IPS-18a (cell line): ENCODE data around the gene FRAS1.

Source experiments
- H3K27ac ChIP-seq: one replicate; pipeline ENCODE4 v1.5.1; 2013; ENCODE audit warnings: low read length
- H3K27me3 ChIP-seq: one replicate; pipeline ENCODE4 v1.6.1; 2013; ENCODE audit warnings: mild to moderate bottlenecking, low read length; ENCODE audit not compliant: control insufficient read depth, insufficient read depth
- H3K36me3 ChIP-seq: one replicate; pipeline ENCODE4 v1.6.1; 2013; ENCODE audit warnings: low read depth, low read length; ENCODE audit not compliant: control insufficient read depth
- H3K4me1 ChIP-seq: one replicate; pipeline ENCODE4 v1.6.1; 2013; ENCODE audit warnings: low read depth, low read length; ENCODE audit not compliant: control insufficient read depth
- H3K4me3 ChIP-seq: one replicate; pipeline ENCODE4 v1.5.1; 2013; ENCODE audit warnings: low read length
- H3K9ac ChIP-seq: one replicate; pipeline ENCODE4 v1.6.1; 2013; ENCODE audit warnings: mild to moderate bottlenecking, low read length, moderate library complexity
- H3K9me3 ChIP-seq: one replicate; pipeline ENCODE4 v1.6.1; 2013; ENCODE audit warnings: low read depth, low read length; ENCODE audit not compliant: control insufficient read depth

FRAS1 gene

DNA sequence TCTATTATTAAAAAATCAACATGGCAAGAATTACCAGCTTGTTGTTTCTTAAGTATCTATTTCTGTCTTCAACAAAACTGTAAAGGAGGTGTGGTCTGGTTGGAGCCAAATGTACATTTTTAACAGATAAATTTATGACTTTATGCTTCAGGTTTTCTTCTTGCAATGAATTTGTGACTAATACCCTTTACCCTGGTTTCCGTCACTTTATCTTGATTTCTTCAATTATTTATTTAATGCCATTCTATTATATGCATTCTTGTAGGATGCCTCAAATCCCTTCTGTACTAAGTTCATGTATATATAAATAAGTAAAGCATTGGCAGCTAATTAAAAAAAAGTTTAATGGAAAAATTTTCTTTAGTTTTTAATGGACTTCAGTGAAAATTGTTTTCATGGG is 453.0 kb downstream of the FRAS1 start:
- no peak overlapping the region for H3K4me3 ChIP-seq
- no peaks in the 10 kb centered on the region for H3K9me3 ChIP-seq
- no peaks in the 10 kb centered on the region for H3K27me3 ChIP-seq
- no peak overlapping the region for H3K9ac ChIP-seq
- H3K27ac ChIP-seq, result no peak overlapping the region
- H3K4me1 ChIP-seq, result no peaks in the 10 kb centered on the region
- H3K36me3 ChIP-seq, result peaks cover 60% of the 10 kb centered on the region

DNA sequence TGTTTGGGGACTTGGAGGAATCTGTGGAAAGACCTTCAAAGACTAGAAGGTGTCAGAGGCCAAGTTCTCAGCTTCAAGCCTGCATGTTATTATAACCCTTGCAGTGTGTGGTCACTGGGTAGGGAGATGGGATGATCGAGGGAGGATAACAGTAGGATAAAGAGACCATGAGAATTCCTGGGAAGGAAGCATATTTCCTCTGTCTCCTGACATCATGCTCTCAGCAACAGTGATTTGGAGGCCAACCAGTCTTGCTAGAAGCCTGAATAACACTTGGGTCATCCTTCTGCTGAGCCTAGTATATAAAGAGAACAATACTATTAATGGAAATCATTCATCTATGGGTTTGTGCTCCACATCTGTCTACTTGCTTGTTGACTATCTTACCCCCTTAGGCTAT is 453.6 kb downstream of the FRAS1 start:
- Histone ChIP-seq H3K27me3 (no peaks in the 10 kb centered on the region), H3K27ac (no peak overlapping the region), H3K4me1 (no peaks in the 10 kb centered on the region), H3K9me3 (no peaks in the 10 kb centered on the region), H3K9ac (no peak overlapping the region), H3K4me3 (no peak overlapping the region), H3K36me3 (peaks cover 63% of the 10 kb centered on the region)

DNA sequence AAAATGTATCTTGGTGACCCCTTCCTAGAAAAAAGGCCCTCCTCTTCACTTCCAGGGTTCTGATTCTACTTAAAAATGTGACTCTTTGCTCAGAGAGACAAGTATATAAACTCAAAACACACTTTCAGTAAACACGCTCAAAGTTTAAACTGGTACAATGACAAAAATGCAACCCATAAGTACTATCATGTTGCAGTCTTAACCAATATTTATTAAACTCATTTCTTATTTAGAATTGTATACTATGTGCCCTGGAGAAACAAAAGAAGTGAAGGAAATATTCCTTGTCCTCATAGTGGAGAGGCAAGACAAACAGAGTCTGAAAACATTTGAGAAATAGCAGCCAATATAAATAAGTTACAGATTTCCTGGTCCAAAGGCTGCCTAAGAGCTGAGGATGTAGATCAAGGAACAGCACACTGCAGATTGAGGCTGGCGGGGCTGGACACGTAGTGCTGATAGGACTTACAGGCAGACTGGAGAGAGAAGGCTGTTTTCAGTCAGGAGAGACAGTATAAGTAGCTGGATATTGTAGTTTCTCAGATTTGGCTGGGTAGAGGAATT is 455.3 kb downstream of the FRAS1 start:
- H3K36me3 ChIP-seq, result peaks cover 63% of the 10 kb centered on the region

DNA sequence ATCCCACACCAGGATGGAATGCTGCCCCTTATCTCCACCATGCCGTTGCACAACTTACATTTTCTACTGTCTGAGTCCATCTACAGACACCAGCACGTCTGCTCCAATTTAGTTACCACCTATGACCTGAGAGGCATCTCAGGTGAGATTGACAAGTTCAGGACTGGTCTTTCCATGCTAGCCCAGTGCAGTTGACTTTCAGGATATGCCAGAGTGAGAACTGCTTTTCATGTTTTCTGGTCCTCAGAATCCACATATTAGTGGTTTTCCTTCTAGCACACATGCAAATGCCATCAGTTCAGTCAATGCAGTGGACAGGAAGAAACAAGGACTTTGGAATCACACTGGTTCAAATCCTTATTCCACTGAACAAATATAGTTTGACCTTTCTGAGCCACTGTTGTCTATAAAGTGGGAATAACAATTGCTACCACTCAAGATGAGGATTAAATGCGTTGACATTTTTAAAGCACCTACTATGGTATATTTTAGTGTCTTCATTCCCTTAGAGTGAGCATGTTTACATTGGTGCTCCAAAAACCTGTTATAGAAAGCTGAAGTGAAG is 456.4 kb downstream of the FRAS1 start:
- H3K36me3 ChIP-seq, result peaks cover 54% of the 10 kb centered on the region
- no peak overlapping the region for H3K27ac ChIP-seq
- H3K4me1 ChIP-seq, result no peaks in the 10 kb centered on the region
- H3K4me3 ChIP-seq, result no peak overlapping the region
- H3K9ac ChIP-seq, result no peak overlapping the region
- no peaks in the 10 kb centered on the region for H3K27me3 ChIP-seq
- H3K9me3 ChIP-seq, result no peaks in the 10 kb centered on the region

More for the DNA sequence above, 455.3 kb downstream of the FRAS1 start:
- no peak overlapping the region for H3K9ac ChIP-seq
- H3K4me1 ChIP-seq, result no peaks in the 10 kb centered on the region
- no peak overlapping the region for H3K4me3 ChIP-seq
- H3K27ac ChIP-seq, result no peak overlapping the region
- H3K27me3 ChIP-seq, result no peaks in the 10 kb centered on the region
- no peaks in the 10 kb centered on the region for H3K9me3 ChIP-seq

DNA sequence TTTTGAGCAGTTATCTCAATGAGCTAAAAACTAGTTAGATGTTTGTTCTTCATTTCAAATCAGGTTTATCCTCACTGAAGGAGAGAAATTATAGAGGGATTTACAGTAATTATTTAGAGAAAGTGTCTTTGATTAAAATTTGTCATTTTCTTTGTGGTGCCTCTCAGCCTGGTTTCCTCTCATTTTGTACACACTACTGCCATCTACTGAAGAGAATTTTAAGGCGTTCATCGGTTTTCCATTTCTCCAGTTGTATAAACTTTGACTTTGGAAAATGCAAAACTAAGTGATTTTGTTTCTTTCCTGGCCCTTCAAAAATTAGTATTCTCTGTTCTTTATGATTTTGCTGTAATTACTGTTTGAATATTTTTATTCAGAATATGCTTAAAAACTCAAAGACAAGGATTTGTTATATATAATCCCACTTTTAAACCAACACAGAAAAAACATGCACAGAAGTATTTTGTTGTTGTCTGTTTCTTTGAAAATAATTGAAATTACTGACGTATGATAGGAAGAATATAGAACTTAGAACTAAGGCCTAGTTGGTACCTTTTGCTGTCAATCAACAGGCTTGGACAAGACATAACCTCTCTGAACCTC is 460.0 kb downstream of the FRAS1 start:
- H3K36me3 ChIP-seq, result peaks cover 46% of the 10 kb centered on the region
- H3K27ac ChIP-seq, result no peak overlapping the region
- no peaks in the 10 kb centered on the region for H3K9me3 ChIP-seq
- H3K4me1 ChIP-seq, result no peaks in the 10 kb centered on the region
- no peak overlapping the region for H3K9ac ChIP-seq
- H3K27me3 ChIP-seq, result no peaks in the 10 kb centered on the region
- H3K4me3 ChIP-seq, result no peak overlapping the region

DNA sequence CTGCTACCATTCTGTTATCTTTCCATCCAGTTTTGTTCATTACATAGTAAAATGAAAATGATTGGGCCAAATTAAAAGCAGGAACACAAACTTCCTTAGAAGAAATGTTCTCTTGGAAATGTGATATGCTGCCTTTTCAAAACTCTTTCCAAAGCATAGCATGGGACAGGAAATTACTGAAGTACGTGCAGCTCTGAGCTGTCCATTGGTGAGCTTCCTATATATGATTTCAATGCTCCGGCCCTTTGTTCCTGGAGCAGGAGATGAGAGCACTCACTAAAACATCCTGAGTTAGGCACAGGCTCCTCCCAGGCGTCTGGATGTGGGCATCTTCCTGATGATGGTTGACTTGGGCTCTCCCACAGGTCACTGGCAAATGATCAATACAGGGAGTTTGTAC is 461.4 kb downstream of the FRAS1 start:
- H3K9me3 ChIP-seq, result no peaks in the 10 kb centered on the region
- no peak overlapping the region for H3K9ac ChIP-seq
- H3K4me3 ChIP-seq, result no peak overlapping the region
- peaks cover 47% of the 10 kb centered on the region for H3K36me3 ChIP-seq
- H3K27ac ChIP-seq, result no peak overlapping the region
- no peaks in the 10 kb centered on the region for H3K4me1 ChIP-seq
- no peaks in the 10 kb centered on the region for H3K27me3 ChIP-seq

DNA sequence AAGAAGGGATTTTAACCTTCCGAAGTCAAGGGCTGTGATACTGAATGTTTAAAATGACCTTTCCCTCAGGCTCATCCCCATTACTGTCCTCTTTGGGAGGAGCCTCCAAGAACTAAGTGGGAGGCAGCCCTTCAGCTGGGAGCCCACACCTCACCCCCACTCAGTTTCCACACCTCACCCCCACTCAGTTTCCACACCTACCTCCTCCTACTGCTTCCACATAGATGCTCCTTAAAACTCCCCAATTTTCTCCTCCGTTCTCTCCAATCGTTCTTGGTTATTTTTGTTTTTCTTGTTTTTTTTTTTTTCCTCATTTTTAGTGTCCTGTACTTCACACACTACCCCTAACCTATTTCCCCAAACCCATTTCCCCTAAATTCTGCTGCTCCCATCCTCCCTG is 462.8 kb downstream of the FRAS1 start:
- Histone ChIP-seq H3K27ac (no peak overlapping the region), H3K4me1 (no peaks in the 10 kb centered on the region), H3K27me3 (no peaks in the 10 kb centered on the region), H3K9ac (no peak overlapping the region), H3K36me3 (peaks cover 46% of the 10 kb centered on the region), H3K9me3 (no peaks in the 10 kb centered on the region), H3K4me3 (no peak overlapping the region)

DNA sequence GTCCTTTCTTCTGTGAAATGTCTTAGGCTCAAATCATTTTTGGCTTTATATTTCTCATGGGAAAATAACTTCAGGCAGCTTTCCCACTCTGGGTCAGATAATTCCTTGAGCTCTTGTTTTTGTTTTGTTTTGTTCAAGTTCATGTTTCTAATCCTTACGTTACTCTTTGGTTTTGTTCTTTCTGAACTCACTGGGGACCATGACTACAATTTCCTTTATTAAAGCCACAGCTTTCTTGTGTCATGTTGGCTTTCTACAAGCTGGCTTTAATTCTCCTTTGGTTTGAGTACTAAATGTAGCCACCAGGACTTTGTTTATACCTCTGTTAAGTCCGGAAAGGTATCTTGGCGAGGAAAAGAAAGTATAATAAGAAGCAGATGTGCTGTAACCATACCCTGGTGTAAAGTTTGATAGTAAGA is 463.7 kb downstream of the FRAS1 start:
- H3K27ac ChIP-seq, result no peak overlapping the region
- no peak overlapping the region for H3K9ac ChIP-seq
- no peak overlapping the region for H3K4me3 ChIP-seq
- no peaks in the 10 kb centered on the region for H3K27me3 ChIP-seq
- H3K36me3 ChIP-seq, result peaks cover 46% of the 10 kb centered on the region
- H3K9me3 ChIP-seq, result no peaks in the 10 kb centered on the region
- no peaks in the 10 kb centered on the region for H3K4me1 ChIP-seq

DNA sequence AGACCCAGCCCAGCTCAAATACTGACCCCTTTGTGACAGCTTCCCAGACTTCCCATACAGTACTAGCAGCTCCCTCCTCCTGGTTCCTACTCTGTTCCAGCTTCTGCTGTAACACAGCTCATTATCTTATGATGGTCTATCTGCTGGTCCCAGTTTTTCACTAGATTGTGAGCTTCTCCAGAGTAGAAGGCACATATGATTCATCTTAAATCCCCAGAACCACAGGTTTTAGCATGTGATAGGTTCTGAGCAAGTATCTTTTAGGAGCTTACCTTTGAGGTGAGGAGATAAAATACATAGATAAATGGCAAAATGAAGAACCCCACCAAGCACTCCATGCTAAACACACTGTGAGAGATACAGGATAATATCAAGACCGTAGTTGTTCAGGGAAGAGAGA is 466.9 kb downstream of the FRAS1 start:
- H3K36me3 ChIP-seq, result peaks cover 63% of the 10 kb centered on the region
- H3K27me3 ChIP-seq, result no peaks in the 10 kb centered on the region
- no peaks in the 10 kb centered on the region for H3K4me1 ChIP-seq
- no peak overlapping the region for H3K27ac ChIP-seq
- H3K9ac ChIP-seq, result no peak overlapping the region
- H3K4me3 ChIP-seq, result no peak overlapping the region
- no peaks in the 10 kb centered on the region for H3K9me3 ChIP-seq

DNA sequence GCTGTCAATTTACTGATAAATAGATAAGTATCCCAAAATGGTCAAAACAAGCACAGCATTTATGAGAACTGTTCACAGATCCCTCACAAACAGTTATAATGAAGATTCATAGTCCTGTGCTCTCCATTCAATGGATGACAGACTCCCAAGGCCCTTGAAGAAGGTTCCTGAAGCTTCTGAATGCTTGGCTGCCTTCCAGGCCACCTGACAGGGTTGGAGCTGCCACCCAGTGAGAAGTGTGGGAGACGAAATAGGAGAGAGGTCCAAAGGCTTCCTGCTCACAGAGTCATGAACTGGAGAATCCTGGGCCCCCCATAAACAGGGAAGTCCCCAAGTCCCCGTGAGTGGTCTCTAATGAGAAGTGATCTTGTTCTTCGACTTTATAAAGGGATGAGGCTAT is 468.4 kb downstream of the FRAS1 start:
- no peak overlapping the region for H3K4me3 ChIP-seq
- no peaks in the 10 kb centered on the region for H3K4me1 ChIP-seq
- no peaks in the 10 kb centered on the region for H3K9me3 ChIP-seq
- peaks cover 54% of the 10 kb centered on the region for H3K36me3 ChIP-seq
- no peaks in the 10 kb centered on the region for H3K27me3 ChIP-seq
- no peak overlapping the region for H3K27ac ChIP-seq
- H3K9ac ChIP-seq, result no peak overlapping the region

DNA sequence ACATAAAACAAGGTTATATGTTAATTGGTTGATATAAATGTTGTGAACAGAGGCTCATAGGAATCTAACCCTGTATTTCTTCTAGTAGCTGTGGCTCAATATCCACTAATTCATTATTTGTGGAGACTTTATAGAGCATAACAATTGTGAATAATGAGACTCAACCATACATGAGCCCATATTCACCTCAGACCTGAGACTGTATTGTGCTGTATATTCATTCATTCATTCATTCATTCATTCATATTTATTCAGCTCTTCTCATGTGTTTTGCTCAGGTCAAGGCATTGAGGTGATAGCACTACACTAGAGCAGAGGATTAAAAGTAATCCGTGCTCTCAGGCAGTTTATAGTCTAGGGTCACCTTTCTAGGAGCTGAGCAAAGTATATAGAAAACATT is 470.0 kb downstream of the FRAS1 start:
- Histone ChIP-seq H3K9me3 (no peaks in the 10 kb centered on the region), H3K27ac (no peak overlapping the region), H3K27me3 (no peaks in the 10 kb centered on the region), H3K9ac (no peak overlapping the region), H3K36me3 (peaks cover 41% of the 10 kb centered on the region), H3K4me1 (no peaks in the 10 kb centered on the region), H3K4me3 (no peak overlapping the region)

DNA sequence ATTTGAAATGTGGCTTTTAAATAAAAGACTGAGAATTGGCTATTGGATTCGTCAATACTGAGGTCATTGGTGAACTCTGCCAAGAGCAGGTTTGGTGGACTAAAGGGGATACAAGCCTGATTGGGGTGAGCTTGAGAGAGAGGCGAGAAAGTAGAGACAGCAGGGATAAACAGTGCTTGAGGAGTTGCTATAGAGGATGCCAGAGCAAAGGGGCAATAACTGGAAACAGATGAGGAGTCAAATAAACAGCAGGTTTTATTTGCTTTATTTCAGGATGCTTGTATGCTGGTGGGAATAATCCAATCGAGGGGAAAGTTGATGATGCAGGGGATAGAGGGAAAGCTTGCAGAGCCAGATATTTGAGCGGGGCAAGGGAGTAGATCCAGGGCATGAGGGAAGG is 470.4 kb downstream of the FRAS1 start:
- peaks cover 38% of the 10 kb centered on the region for H3K36me3 ChIP-seq
- H3K9me3 ChIP-seq, result no peaks in the 10 kb centered on the region
- H3K4me3 ChIP-seq, result no peak overlapping the region
- no peaks in the 10 kb centered on the region for H3K27me3 ChIP-seq
- no peak overlapping the region for H3K27ac ChIP-seq
- H3K9ac ChIP-seq, result no peak overlapping the region
- no peaks in the 10 kb centered on the region for H3K4me1 ChIP-seq
